GM23248 (cell line): ENCODE results near the gene HTR5A.

Experiments used
- EZH2 ChIP-seq: fragments of 200-600 bp; sonication (generic); IDR thresholded peaks from 2 replicates; pipeline ENCODE4 v1.6.1; 2018; ENCODE audit warnings: antibody characterized with exemption, mild to moderate bottlenecking; ENCODE audit not compliant: insufficient read depth, poor library complexity, severe bottlenecking
- EZH2phosphoT487 ChIP-seq: fragments of 200-600 bp; sonication (generic); IDR thresholded peaks from 2 replicates; pipeline ENCODE4 v1.6.1; 2018; ENCODE audit warnings: antibody characterized with exemption, moderate library complexity, mild to moderate bottlenecking, low read depth; ENCODE audit not compliant: insufficient read depth

DNA sequence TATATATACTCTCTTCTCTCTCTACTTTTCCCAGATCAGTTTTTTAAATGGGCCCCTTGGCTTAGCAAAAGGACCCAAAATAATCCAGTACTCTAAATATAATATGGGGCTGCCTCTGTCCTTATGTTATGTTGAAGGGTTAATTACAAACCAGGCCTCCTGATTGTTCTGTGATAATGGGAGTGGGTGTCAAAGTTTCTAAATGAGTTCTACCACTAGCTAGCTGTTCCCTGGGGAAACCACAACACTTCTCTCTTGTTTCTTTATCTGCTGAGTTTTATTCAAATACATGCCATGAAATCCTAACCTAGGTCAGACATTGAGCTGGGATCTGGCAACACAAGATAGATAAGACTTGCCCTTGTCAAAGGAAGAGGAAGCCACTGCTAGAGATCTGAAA is 3.8 kb downstream of the HTR5A start:
- TF ChIP-seq EZH2: no peak
- TF ChIP-seq EZH2phosphoT487: no peak
